Measurements from ENCODE around the gene JAKMIP1.

DNA sequence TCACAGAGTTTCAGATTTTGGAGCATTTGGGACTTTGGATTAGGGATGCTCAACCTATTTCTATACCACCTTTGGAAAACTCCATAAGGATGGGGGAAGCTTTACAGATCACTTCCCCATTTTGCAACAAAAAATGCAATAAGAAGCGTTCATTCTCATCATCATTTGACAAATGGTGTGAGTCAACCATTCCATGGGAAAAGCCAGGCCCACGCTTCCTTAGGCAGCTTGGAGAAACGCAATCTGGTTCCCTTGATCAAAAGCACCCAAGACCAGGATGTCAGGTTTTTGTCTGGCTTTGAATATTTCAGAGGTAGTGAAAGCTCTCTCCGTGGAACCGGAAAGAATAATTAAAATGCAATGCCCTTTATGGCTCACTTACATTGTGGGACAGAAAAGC, 102.8 kb downstream of the JAKMIP1 start:
- TF ChIP-seq POLR2AphosphoS5 (IDR thresholded peaks at IDR 0.05; ENCODE audit: low read depth, low read length) (no peak), POLR2A (IDR thresholded peaks at IDR 0.05; ENCODE audit: low read depth, low read length) (no peak)
